HepG2 (cell line): ENCODE results near the gene LRRN4CL. TPM values are rescaled to one million over a fixed set of nuclear protein-coding genes. Genes with fewer than 3 reads are reported as not detected.

ENCODE experiments used
- ATAC-seq: fragments of 200-7000 bp; cut with Tn5 transposase; 3 replicates; pipeline ENCODE4 v1.9.1; 2020; ENCODE audit warnings: mild to moderate bottlenecking, moderate library complexity
- BruUV-seq: library from RNA; stranded (reverse); fragments of 400-500 nt; replicated peaks from 2 replicates; lab custom pipeline; 2021; lab: Mats Ljungman, UMichigan
- CTCF ChIA-PET: fragments of 300-600 bp; formaldehyde crosslinking; extraction: SDS; loops from one replicate; lab custom pipeline; 2021; ENCODE audit warnings: low total read pairs, inconsistent platforms, low intra/inter-chr PET ratio; lab: Yijun Ruan, JAX
- POLR2A ChIA-PET: fragments of 350-600 bp; sonication (Branson Sonifier 250); formaldehyde crosslinking; loops from one replicate; lab custom pipeline; 2020; ENCODE audit warnings: antibody characterized with exemption, inconsistent platforms; lab: Yijun Ruan, JAX
- DNase-seq: peaks from one replicate; pipeline ENCODE4 v3.0.0-alpha.2; 2015; ENCODE audit warnings: low spot score
- FAIRE-seq: peaks from 3 replicates; lab custom pipeline; 2011; peaks lifted over from hg19 to GRCh38; lab: Jason Lieb, UNC
- H2AFZ ChIP-seq: one replicate; pipeline ENCODE4 v1.6.1; 2011; ENCODE audit warnings: low read length, inconsistent platforms
- H3K27ac ChIP-seq: fragments of 300-600 bp; 3 replicates; pipeline ENCODE4 v1.8.0; 2011; ENCODE audit warnings: mixed run types, mild to moderate bottlenecking, mixed read lengths, low read length, inconsistent platforms; ENCODE audit not compliant: insufficient read depth; ENCODE audit errors: extremely low read length
- H3K27me3 ChIP-seq, 2 experiments: fragments of 200-600 bp in 1 of 2; 2 replicates in 1 of 2; 3 replicates in 1 of 2; pipeline versions ENCODE4 v1.6.0 to v1.8.0; 2011; ENCODE audit warnings: low read length in 2 of 2, mild to moderate bottlenecking in 2 of 2, moderate library complexity in 2 of 2, inconsistent platforms in 1 of 2; ENCODE audit not compliant: insufficient read depth in 2 of 2, control insufficient read depth in 1 of 2
- H3K36me3 ChIP-seq, 2 experiments: fragments of 200-600 bp in 1 of 2; replicated peaks in 1 of 2; 2 replicates in 1 of 2; 3 replicates in 1 of 2; pipeline versions ENCODE4 v1.5.1 to v1.8.0; 2011; ENCODE audit warnings: low read length in 2 of 2, inconsistent platforms in 1 of 2; ENCODE audit not compliant: insufficient read depth in 2 of 2, control insufficient read depth in 1 of 2
- H3K4me1 ChIP-seq: 2 replicates; pipeline ENCODE4 v1.5.1; 2012; ENCODE audit warnings: low read length, inconsistent platforms; ENCODE audit not compliant: insufficient read depth
- H3K4me2 ChIP-seq: 2 replicates; pipeline ENCODE4 v1.6.0; 2011; ENCODE audit warnings: low read depth, low read length, inconsistent platforms
- H3K4me3 ChIP-seq, 3 experiments: fragments of 200-600 bp in 1 of 3; sonication (generic), shearing (Covaris generic) in 1 of 3; replicated peaks in 1 of 3; 2 replicates each; pipeline ENCODE4 v1.5.1; 2011 to 2016; ENCODE audit warnings: low read length in 3 of 3, inconsistent platforms in 2 of 3, low read depth in 2 of 3, mild to moderate bottlenecking in 2 of 3, control low read depth in 1 of 3, mixed read lengths in 1 of 3; ENCODE audit not compliant: insufficient read depth in 1 of 3
- H3K79me2 ChIP-seq: one replicate; pipeline ENCODE4 v1.6.1; 2011; ENCODE audit warnings: low read length, inconsistent platforms; ENCODE audit not compliant: insufficient read depth
- H3K9ac ChIP-seq: 2 replicates; pipeline ENCODE4 v1.6.0; 2011; ENCODE audit warnings: mild to moderate bottlenecking, low read depth, low read length, inconsistent platforms; ENCODE audit not compliant: insufficient read depth
- H3K9me3 ChIP-seq: 2 replicates; pipeline ENCODE4 v1.5.1; 2012; ENCODE audit warnings: mild to moderate bottlenecking, low read length
- H4K20me1 ChIP-seq: 2 replicates; pipeline ENCODE4 v1.6.0; 2011; ENCODE audit warnings: inconsistent platforms, mild to moderate bottlenecking, low read length, moderate library complexity; ENCODE audit not compliant: insufficient read depth
- AGO2 ChIP-seq: fragments of 200-400 bp; formaldehyde crosslinking; optimal IDR thresholded peaks from 2 replicates; pipeline ENCODE3; 2017; ENCODE audit warnings: mild to moderate bottlenecking, low read depth, low read length, moderate library complexity
- EED ChIP-seq: sonication (generic); formaldehyde crosslinking; IDR thresholded peaks from 2 replicates; pipeline ENCODE4 v1.5.0; 2020; ENCODE audit warnings: mild to moderate bottlenecking, missing genetic modification reagents
- HMG20B ChIP-seq: conservative IDR thresholded peaks from 2 replicates; pipeline ENCODE4 v1.6.1; 2016; ENCODE audit warnings: missing genetic modification reagents, missing compliant biosample characterization
- MAFF ChIP-seq: IDR thresholded peaks from 2 replicates; pipeline ENCODE4 v1.6.1; 2011; ENCODE audit warnings: low read depth, low read length, improper control_type of control experiment
- SATB2 ChIP-seq: sonication (generic); formaldehyde crosslinking; IDR thresholded peaks from 2 replicates; pipeline ENCODE4 v1.5.0; 2020; ENCODE audit warnings: missing genetic modification reagents
- U2AF1 ChIP-seq: fragments of 200-400 bp; formaldehyde crosslinking; optimal IDR thresholded peaks from 2 replicates; pipeline ENCODE3; 2017; ENCODE audit warnings: mild to moderate bottlenecking, low read depth, low read length
- ZC3H13 ChIP-seq: sonication (generic); formaldehyde crosslinking; IDR thresholded peaks from 2 replicates; pipeline ENCODE4 v1.8.1; 2023; ENCODE audit warnings: mild to moderate bottlenecking, missing genetic modification reagents, moderate library complexity
- ZNF362 ChIP-seq: sonication (generic); formaldehyde crosslinking; IDR thresholded peaks from 2 replicates; pipeline ENCODE4 v1.4.0; 2020; ENCODE audit warnings: missing genetic modification reagents, mild to moderate bottlenecking, borderline replicate concordance
- WGBS: methylation state at CpG from one replicate; pipeline ENCODE4 v1.1.6; 2017; ENCODE audit warnings: low lambda C conversion rate; 5-methylcytosine and 5-hydroxymethylcytosine counted together
- in situ Hi-C: cut with HindIII; loops from 2 replicates; pipeline ENCODE4 v1.10.0; 2017; ENCODE audit warnings: low pct_unique_long_range_greater_than_20kb; ENCODE audit not compliant: extremely low pct_ligation_motif_present
- intact Hi-C: fragments of 100-400 bp; cut with micrococcal nuclease; formaldehyde crosslinking; loops from one replicate; pipeline ENCODE4 v1.10.0; 2022; ENCODE audit not compliant: unreplicated experiment
- polyA plus RNA-seq, 8 experiments: library from polyadenylated mRNA; depleted of rRNA in 3 of 8; stranded (reverse) in 7 of 8; unstranded in 1 of 8; fragments of >200 nt; fragmentation: Illumina TruSeq in 4 of 8; extraction: Trizol in 4 of 8; gene quantifications; 2 replicates each; pipeline versions ENCODE4 v1.2.1 to v1.2.3, GENCODE V29; 2011 to 2016; ENCODE audit warnings: low read depth in 4 of 8, missing spikeins in 1 of 8, mixed read lengths in 1 of 8; ENCODE audit not compliant: insufficient read depth in 1 of 8
- total RNA-seq, 5 experiments: library from RNA; depleted of rRNA; stranded (reverse); fragments of >200 nt; fragmentation: Illumina TruSeq; extraction: Trizol; gene quantifications; 2 replicates each; pipeline ENCODE4 v1.2.3, GENCODE V29; 2016; ENCODE audit warnings: low read depth in 1 of 5

The LRRN4CL gene
- total and polyA plus RNA-seq, 2 of the 13 experiments (the other 11 are each of a cell fraction or from before 2014, with no cell fraction given) = 0.11 TPM; not detected in 1

GRCh38 chr11:62649486-62649885, 39.8 kb downstream of the LRRN4CL start (continued):
- TF ChIP-seq MAFF = no peak
- TF ChIP-seq U2AF1 = no peak
- no peak for TF ChIP-seq SATB2
- no peak for TF ChIP-seq ZNF362
- no peak for TF ChIP-seq EED (CRISPR knock-in tag)

- H4K20me1 ChIP-seq = peaks cover 8% of the 10 kb centered on the region
- no peak overlapping the region for H3K4me3 ChIP-seq
- no peak overlapping the region for H2AFZ ChIP-seq
- CTCF ChIA-PET = no interaction called here
- intact Hi-C loops (no loop called here), in situ Hi-C loops (no loop called here)
- H3K27me3 ChIP-seq = no peaks in the 10 kb centered on the region
- H3K27ac ChIP-seq = no peak overlapping the region
- no peaks in the 10 kb centered on the region for H3K9me3 ChIP-seq
- FAIRE-seq (no peak), DNase-seq (no peak), ATAC-seq (no peak)
- WGBS = 93% methylated on average over 8 of the region's 11 CpGs
- H3K4me1 ChIP-seq = peaks cover 43% of the 10 kb centered on the region
- no peak overlapping the region for H3K9ac ChIP-seq
- H3K36me3 ChIP-seq = peaks cover 4 to 20% of the 10 kb centered on the region in 2 experiments; a peak in 3 of 5 replicates
- no TSS peak for BruUV-seq
- no peak overlapping the region for H3K4me2 ChIP-seq
- H3K79me2 ChIP-seq = peaks cover 43% of the 10 kb centered on the region
- POLR2A ChIA-PET = interaction anchor here (0.9 to 5.0 kb wide), 7 partner anchors 16 to 224 kb away, joined by 3 to 53 read pairs (median 4); partner anchors contain the start of genes B3GAT3, C11orf98, CSKMT and EEF1G
- TF ChIP-seq HMG20B (CRISPR knock-in tag) (no peak), AGO2 (peak; percentile 3), ZC3H13 (CRISPR knock-in tag) (0 out of 2 replicates have a peak, but pooled peaks have one; percentile 21)
Observed at GRCh38 chr11:62648967-62649364, 40.4 kb downstream of the LRRN4CL start.
